Activated T-cell treated with anti-CD3 and anti-CD28 coated beads, Interleukin-2, amount 50 U/mL, for 48 hours (primary cell): Measurements from ENCODE around the gene LRRC75A.

ENCODE experiments used
- DNase-seq, 2 experiments: peaks; one replicate each; pipeline ENCODE4 v3.0.0-alpha.2; 2020

The LRRC75A gene

GRCh38 chr17:16493531-16494046, 1.6 kb upstream of the LRRC75A start:
- no peak for DNase-seq

- DNase-seq: peak in 1 of 2 experiments; percentile 24
Observed at GRCh38 chr17:16492613-16493530, 879 bp upstream of the LRRC75A start.

GRCh38 chr17:16491131-16491702, 776 bp downstream of the LRRC75A start:
- peak; percentile 35 to 47 for DNase-seq

GRCh38 chr17:16489431-16489830, 2.6 kb downstream of the LRRC75A start:
- DNase-seq: no peak

GRCh38 chr17:16488968-16489337, 3.0 kb downstream of the LRRC75A start:
- DNase-seq: no peak

- DNase-seq: no peak
Observed at GRCh38 chr17:16488186-16488967, 3.6 kb downstream of the LRRC75A start.

- no peak for DNase-seq
Observed at GRCh38 chr17:16486373-16487250, 5.4 kb downstream of the LRRC75A start.

GRCh38 chr17:16484445-16485175, 7.4 kb downstream of the LRRC75A start:
- no peak for DNase-seq

GRCh38 chr17:16483021-16483645, 8.9 kb downstream of the LRRC75A start:
- DNase-seq: no peak

- DNase-seq: no peak
Observed at GRCh38 chr17:16482253-16482652, 9.7 kb downstream of the LRRC75A start.

GRCh38 chr17:16480995-16481394, 11.0 kb downstream of the LRRC75A start:
- DNase-seq: no peak

- DNase-seq: no peak
Observed at GRCh38 chr17:16479264-16479663, 12.7 kb downstream of the LRRC75A start.

- DNase-seq: no peak
Observed at GRCh38 chr17:16478649-16479048, 13.3 kb downstream of the LRRC75A start.

- DNase-seq: no peak
Observed at GRCh38 chr17:16477666-16478065, 14.3 kb downstream of the LRRC75A start.

- DNase-seq: no peak
Observed at GRCh38 chr17:16477255-16477654, 14.7 kb downstream of the LRRC75A start.

- DNase-seq: no peak
Observed at GRCh38 chr17:16475179-16475704, 16.8 kb downstream of the LRRC75A start.

GRCh38 chr17:16474012-16474725, 17.8 kb downstream of the LRRC75A start:
- DNase-seq: no peak

GRCh38 chr17:16473044-16474011, 18.7 kb downstream of the LRRC75A start:
- no peak for DNase-seq

- no peak for DNase-seq
Observed at GRCh38 chr17:16472539-16472938, 19.5 kb downstream of the LRRC75A start.
